Chondrocyte (in vitro differentiated cells): ENCODE measurements around the gene USP3. TPM values are rescaled to one million over a fixed set of nuclear protein-coding genes. Genes with fewer than 3 reads are reported as not detected.
"Not testable (repeated sequence)": the region's sequence is repeated elsewhere in the genome, so short reads cannot be mapped to it uniquely, and the experiment has no call there.

ENCODE experiments used
- DNase-seq: peaks from one replicate; pipeline ENCODE4 v3.0.0; 2021; ENCODE audit warnings: mixed read lengths, low spot score
- H3K27ac Mint-ChIP-seq: one replicate; pipeline ENCODE4 v1.8.0; 2021; ENCODE audit warnings: mild to moderate bottlenecking, moderate library complexity, mixed read lengths; ENCODE audit not compliant: unreplicated experiment
- H3K27me3 Mint-ChIP-seq: 2 replicates; pipeline ENCODE4 v1.8.0; 2021; ENCODE audit warnings: low read depth, mixed read lengths
- H3K36me3 Mint-ChIP-seq: 2 replicates; pipeline ENCODE4 v1.8.0; 2021; ENCODE audit warnings: low read depth, mixed read lengths
- H3K4me1 Mint-ChIP-seq: 2 replicates; pipeline ENCODE4 v1.8.0; 2021; ENCODE audit warnings: low read depth, mild to moderate bottlenecking, mixed read lengths
- H3K4me3 Mint-ChIP-seq: one replicate; pipeline ENCODE4 v1.8.0; 2021; ENCODE audit warnings: mild to moderate bottlenecking, moderate library complexity, mixed read lengths; ENCODE audit not compliant: unreplicated experiment
- H3K9me3 Mint-ChIP-seq: 2 replicates; pipeline ENCODE4 v1.8.0; 2021; ENCODE audit warnings: low read depth, mixed read lengths
- total RNA-seq: library from RNA; stranded (reverse); gene quantifications from 3 replicates; pipeline ENCODE4 v1.2.1, GENCODE V29; 2021
- TF ChIP-seq, protein P1 (sequence below): fragments of 200-600 bp; sonication (generic); IDR thresholded peaks from 2 replicates; pipeline ENCODE4 v1.5.0; 2021; ENCODE audit warnings: antibody characterized with exemption, mild to moderate bottlenecking, moderate library complexity

USP3 gene
- total RNA-seq, 1 donor from 2014 or later: 27.6 TPM

DNA sequence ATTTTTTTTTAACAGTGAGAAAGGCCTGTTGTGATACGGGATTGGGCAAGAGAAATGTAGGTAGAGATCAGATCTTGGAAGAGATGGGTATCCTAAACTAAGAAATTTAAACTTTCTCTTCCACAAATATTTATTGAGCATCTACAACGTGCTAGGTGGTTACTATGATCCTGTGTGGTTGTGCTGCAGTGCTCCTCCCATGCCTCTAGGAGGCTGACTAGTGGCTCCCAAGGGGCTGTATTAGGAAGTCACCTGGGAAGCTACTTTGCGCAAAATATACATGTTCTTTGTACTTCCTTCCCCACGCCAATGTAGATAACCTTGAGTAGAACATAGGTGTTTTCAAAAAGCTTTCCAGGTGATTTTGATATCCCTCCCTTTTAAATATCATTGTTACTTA lies 27.2 kb downstream of the USP3 start:
- Mint-ChIP-seq H3K9me3 (no peaks in the 10 kb centered on the region), H3K4me3 (no peak overlapping the region), H3K4me1 (peaks cover 18% of the 10 kb centered on the region), H3K36me3 (no peaks in the 10 kb centered on the region), H3K27ac (no peak overlapping the region), H3K27me3 (no peaks in the 10 kb centered on the region)
- DNase-seq: no peak
- TF ChIP-seq, protein P1, sequence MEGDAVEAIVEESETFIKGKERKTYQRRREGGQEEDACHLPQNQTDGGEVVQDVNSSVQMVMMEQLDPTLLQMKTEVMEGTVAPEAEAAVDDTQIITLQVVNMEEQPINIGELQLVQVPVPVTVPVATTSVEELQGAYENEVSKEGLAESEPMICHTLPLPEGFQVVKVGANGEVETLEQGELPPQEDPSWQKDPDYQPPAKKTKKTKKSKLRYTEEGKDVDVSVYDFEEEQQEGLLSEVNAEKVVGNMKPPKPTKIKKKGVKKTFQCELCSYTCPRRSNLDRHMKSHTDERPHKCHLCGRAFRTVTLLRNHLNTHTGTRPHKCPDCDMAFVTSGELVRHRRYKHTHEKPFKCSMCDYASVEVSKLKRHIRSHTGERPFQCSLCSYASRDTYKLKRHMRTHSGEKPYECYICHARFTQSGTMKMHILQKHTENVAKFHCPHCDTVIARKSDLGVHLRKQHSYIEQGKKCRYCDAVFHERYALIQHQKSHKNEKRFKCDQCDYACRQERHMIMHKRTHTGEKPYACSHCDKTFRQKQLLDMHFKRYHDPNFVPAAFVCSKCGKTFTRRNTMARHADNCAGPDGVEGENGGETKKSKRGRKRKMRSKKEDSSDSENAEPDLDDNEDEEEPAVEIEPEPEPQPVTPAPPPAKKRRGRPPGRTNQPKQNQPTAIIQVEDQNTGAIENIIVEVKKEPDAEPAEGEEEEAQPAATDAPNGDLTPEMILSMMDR: peak; percentile 36

DNA sequence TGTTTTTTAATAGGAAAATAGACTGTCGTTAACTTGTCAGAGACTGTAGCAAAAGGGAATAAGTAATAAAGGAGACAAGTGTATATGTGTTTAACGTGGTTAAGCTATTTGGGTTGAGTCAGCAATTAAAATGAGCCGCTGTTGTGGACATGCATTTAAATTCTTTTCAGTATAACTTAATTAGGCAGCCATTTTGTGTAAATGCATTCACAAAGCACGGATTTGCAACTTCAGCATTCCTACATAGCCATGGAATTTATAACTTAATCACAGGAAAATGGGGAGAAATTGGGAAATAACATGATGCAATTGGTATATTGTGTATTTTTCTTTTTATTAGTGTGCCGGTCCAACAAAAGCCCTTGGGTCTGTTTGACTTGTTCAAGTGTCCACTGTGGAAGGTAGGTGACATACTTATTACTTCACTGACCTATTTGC lies 27.9 kb downstream of the USP3 start:
- H3K27ac Mint-ChIP-seq: no peak overlapping the region
- H3K27me3 Mint-ChIP-seq: no peaks in the 10 kb centered on the region
- H3K9me3 Mint-ChIP-seq: no peaks in the 10 kb centered on the region
- no peak overlapping the region for H3K4me3 Mint-ChIP-seq
- no peak for DNase-seq
- H3K4me1 Mint-ChIP-seq: peaks cover 14% of the 10 kb centered on the region
- no peaks in the 10 kb centered on the region for H3K36me3 Mint-ChIP-seq
- TF ChIP-seq, protein P1: no peak

DNA sequence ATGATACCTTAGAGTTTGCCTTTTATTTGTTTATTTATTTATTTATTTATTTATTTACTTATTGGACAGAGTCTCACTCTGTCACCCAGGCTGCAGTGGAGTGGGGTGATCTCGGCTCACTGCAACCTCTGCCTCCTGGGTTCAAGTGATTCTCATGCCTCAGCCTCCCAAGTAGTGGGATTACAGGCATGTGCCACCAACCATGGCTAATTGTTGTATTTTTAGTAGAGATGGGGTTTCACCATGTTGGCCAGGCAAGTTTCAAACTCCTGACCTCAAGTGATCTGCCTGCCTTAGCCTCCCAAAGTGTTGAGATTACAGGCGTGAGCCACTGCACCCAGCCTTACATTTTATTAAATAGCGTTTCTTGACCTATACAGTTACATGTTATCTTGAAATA lies 30.5 kb downstream of the USP3 start:
- H3K9me3 Mint-ChIP-seq, H3K36me3 Mint-ChIP-seq, H3K4me3 Mint-ChIP-seq, DNase-seq, H3K27ac Mint-ChIP-seq, H3K27me3 Mint-ChIP-seq, H3K4me1 Mint-ChIP-seq: not testable (repeated sequence)

DNA sequence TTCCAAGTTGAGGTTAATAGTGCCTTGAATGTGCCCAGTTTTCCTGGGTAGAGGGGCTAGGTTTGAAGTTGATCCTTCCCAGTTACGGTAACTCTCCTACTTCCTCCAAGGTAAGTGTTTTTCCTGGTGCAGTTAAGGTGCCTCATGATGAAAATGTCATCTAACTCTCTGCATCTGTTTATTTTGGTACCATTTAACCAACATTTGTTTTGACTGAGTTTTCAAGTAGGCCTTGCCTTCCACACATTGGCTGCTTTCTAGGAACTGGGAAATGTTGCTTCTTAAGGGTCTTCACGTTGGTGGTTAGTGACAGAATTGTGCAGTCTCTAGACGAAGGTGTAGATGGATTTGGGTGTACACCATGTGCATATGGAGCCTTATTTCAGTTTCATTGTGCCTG lies 31.3 kb downstream of the USP3 start:
- peaks cover 4% of the 10 kb centered on the region for H3K36me3 Mint-ChIP-seq
- no peaks in the 10 kb centered on the region for H3K9me3 Mint-ChIP-seq
- no peak overlapping the region for H3K4me3 Mint-ChIP-seq
- no peak for DNase-seq
- no peaks in the 10 kb centered on the region for H3K4me1 Mint-ChIP-seq
- no peak overlapping the region for H3K27ac Mint-ChIP-seq
- no peaks in the 10 kb centered on the region for H3K27me3 Mint-ChIP-seq
- TF ChIP-seq, protein P1: no peak

DNA sequence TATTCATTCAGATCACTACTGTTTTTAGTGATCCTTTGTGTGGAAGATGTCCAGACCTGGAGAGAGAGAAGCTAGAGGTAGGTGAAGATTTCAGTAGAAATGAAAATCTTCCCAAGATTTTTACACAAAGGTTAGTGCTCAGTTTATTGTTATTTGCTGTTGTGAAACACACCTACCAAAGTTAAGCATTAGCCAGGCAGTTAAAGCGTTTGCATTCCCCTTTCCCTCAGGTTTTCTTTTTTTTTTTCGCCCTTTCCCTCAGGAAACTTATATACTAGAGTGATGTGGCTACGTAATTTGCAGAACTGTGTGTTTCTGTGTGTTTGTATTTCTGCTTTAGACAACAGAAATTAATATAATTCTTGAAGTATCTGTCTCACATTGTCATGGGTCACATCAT lies 34.5 kb downstream of the USP3 start:
- H3K27ac Mint-ChIP-seq: no peak overlapping the region
- H3K36me3 Mint-ChIP-seq: peaks cover 4% of the 10 kb centered on the region
- TF ChIP-seq, protein P1: no peak
- no peaks in the 10 kb centered on the region for H3K4me1 Mint-ChIP-seq
- no peaks in the 10 kb centered on the region for H3K27me3 Mint-ChIP-seq
- no peak for DNase-seq
- no peak overlapping the region for H3K4me3 Mint-ChIP-seq
- H3K9me3 Mint-ChIP-seq: no peaks in the 10 kb centered on the region

DNA sequence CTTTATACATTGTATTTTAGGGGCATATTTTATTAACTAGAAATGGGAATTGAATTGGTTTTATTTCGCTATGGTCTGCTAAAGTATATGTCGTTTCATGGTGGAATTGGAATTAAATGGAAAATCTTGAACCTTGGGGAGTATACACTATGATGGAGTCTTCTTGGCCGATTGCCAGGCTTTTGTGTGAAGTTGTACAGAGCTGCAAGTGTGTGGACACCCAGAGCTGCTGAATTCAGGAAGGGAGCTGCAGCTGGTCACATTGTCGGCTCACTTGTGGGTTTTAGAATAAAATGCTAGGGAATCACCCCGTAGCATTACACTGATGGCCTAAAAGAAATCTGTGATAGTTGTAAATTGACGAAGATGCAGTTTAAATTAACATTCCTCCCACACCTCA lies 35.1 kb downstream of the USP3 start:
- no peaks in the 10 kb centered on the region for H3K9me3 Mint-ChIP-seq
- TF ChIP-seq, protein P1: no peak
- no peak overlapping the region for H3K27ac Mint-ChIP-seq
- H3K36me3 Mint-ChIP-seq: peaks cover 4% of the 10 kb centered on the region
- no peaks in the 10 kb centered on the region for H3K4me1 Mint-ChIP-seq
- H3K4me3 Mint-ChIP-seq: no peak overlapping the region
- no peak for DNase-seq
- no peaks in the 10 kb centered on the region for H3K27me3 Mint-ChIP-seq
